Measurements from ENCODE around the gene DLX3.

The DLX3 gene

DNA sequence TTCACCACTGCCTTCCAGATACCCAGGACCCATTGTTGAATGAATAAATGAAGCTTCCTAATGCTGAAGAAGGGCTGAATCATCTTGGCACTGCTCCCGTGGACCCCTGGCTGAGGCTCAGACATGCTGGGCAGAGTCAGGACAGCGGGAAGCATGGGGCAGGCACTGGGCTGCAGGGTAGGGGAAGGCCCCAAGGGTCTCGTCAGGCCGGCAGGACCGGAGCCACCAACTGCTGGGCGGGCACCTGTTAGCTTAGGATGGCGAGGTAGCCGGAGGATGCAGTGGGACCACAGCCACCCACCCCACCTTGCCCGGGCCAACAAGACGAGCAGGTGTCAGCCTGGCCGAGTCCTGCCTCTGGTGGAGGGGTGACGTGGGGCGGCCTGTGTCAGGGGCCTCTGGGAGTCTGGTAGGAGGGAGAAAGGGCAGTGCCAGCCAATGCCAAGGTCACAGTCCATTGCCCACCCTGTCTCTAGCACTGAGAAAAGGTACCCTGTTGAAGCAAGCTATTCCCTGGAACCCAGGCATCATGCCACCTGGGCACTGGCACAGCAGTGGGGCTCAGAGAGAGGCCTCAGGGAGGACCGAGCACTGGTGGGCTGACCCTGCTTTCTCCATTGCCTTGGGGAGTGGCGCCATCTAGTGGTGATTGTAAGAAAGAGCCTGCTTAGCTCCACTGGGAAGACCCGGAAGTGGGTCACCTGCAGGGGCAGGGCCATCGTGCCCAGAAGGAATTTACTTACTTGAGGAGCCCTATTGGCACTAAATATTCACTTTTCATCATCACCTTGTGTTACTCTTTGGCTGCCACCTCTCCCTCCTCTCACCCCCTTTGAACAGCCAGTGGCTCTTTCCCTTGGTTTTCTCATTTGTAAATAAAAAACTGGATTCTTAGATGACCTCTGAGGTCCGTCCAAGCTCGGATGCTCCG lies 3.0 kb upstream of the DLX3 start:
- peaks cover 4 to 35% of the 10 kb centered on the region in 2 donors for H3K4me1 ChIP-seq (ENCODE audit: control insufficient read depth in 1 of 2, insufficient read depth in 2 of 2, low read length in 2 of 2)
- H3K4me3 ChIP-seq (ENCODE audit: low read depth in 1 of 2, low read length in 2 of 2): no peak overlapping the region
- no peaks in the 10 kb centered on the region for H3K9me3 ChIP-seq (ENCODE audit: control insufficient read depth in 1 of 2, low read length in 2 of 2)
- no peak overlapping the region for H3K27ac ChIP-seq (ENCODE audit: low read length)
- peaks cover 63% of the 10 kb centered on the region for H3K27me3 ChIP-seq (ENCODE audit: low read depth, low read length)
- no peaks in the 10 kb centered on the region for H3K36me3 ChIP-seq (ENCODE audit: control insufficient read depth in 1 of 2, insufficient read depth in 2 of 2, low read length in 2 of 2)

DNA sequence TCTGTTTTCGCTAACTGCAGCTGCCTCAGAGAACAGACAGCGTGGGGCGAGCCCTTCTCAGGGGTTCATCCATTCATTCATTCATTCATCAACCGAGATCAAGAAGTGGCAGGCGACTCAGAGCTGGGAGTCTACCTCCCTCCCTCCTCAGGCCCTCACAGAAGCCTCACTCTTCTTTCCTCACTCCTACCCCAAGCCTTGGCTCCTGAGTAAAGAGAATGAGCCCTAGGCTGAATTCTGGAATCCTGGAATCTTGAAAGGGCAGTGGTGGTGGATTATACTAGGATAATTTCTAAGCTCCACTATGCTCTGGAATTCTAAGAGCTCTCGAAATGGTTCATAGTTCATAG lies 2.3 kb upstream of the DLX3 start:
- H3K36me3 ChIP-seq (ENCODE audit: control insufficient read depth in 1 of 2, insufficient read depth in 2 of 2, low read length in 2 of 2): no peaks in the 10 kb centered on the region
- peak overlapping the region in 1 of 2 donors; percentile 54 for H3K4me3 ChIP-seq (ENCODE audit: low read depth in 1 of 2, low read length in 2 of 2)

DNA sequence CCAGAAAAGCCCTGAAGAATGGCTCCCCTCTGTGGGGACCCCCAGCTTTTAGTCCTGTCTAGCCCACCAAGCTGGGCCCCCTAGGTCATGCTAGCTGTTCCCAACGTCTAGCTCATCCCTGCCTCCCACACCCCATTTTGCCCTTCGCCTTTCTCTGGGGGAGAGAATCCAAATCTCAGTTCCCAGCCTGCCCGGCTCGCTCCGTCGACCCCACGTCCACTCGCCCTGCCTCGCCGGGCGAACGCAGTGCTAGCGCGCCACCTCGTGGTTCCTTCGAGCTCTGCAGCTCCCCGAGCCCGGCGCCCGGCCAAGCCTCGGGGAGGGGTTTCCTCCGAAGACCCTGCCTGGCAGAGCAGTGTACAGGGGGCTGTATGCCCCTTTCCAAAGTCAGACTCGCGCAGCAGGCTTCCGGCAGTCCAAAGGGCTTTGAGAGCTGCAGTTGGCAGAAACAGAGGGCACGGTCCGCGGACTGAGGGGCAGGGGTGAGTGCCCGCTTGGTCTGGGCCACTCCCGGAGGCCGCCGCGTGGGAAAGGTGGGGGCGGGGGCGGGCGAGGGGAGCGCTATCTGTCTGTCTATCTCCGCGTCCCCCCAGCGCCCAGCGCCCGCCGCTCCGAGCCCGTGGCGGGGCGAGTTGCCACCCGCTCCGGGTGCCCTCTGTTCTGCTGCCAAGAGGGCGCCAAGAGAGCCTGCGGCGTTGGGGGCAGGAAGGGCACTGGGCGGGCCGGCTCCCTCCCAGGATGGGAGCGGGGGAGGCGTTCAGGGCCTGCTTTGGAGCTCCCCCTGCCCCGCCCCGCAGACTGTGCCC lies 1.7 kb upstream of the DLX3 start:
- H3K4me1 ChIP-seq (ENCODE audit: control insufficient read depth in 1 of 2, insufficient read depth in 2 of 2, low read length in 2 of 2): peaks cover 4 to 36% of the 10 kb centered on the region in 2 donors
- no peaks in the 10 kb centered on the region for H3K36me3 ChIP-seq (ENCODE audit: control insufficient read depth in 1 of 2, insufficient read depth in 2 of 2, low read length in 2 of 2)
- H3K9me3 ChIP-seq (ENCODE audit: control insufficient read depth in 1 of 2, low read length in 2 of 2): no peaks in the 10 kb centered on the region
- peaks cover 76% of the 10 kb centered on the region for H3K27me3 ChIP-seq (ENCODE audit: low read depth, low read length)
- peak overlapping the region in 1 of 2 donors; percentile 54 for H3K4me3 ChIP-seq (ENCODE audit: low read depth in 1 of 2, low read length in 2 of 2)
- H3K27ac ChIP-seq (ENCODE audit: low read length): no peak overlapping the region

More for the DNA sequence above, 2.3 kb upstream of the DLX3 start:
- Histone ChIP-seq H3K4me1 (ENCODE audit: control insufficient read depth in 1 of 2, insufficient read depth in 2 of 2, low read length in 2 of 2) (peaks cover 4 to 36% of the 10 kb centered on the region in 2 donors), H3K27me3 (ENCODE audit: low read depth, low read length) (peaks cover 71% of the 10 kb centered on the region), H3K27ac (ENCODE audit: low read length) (no peak overlapping the region), H3K9me3 (ENCODE audit: control insufficient read depth in 1 of 2, low read length in 2 of 2) (no peaks in the 10 kb centered on the region)

DNA sequence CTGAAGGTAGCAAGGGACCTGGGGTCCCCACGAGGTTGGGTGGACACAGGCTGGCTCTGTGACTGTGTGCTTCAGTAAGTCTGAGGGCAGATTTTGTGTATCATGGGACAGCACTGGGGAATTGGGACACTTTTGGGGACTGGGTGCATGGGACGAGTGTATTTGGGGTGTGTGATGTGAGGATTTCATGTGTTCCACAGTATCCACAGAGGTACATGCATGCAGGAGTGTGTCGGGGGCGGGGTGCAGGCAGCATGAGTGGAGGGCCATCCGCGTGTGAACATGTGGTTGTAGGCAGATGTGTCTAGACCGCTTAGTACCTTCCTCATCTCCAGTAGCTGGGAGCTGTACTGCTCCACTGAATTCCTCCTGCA lies 1.1 kb upstream of the DLX3 start:
- H3K27ac ChIP-seq (ENCODE audit: low read length): no peak overlapping the region
- no peak overlapping the region for H3K4me3 ChIP-seq (ENCODE audit: low read depth in 1 of 2, low read length in 2 of 2)
- H3K27me3 ChIP-seq (ENCODE audit: low read depth, low read length): peaks cover 73% of the 10 kb centered on the region
- H3K4me1 ChIP-seq (ENCODE audit: control insufficient read depth in 1 of 2, insufficient read depth in 2 of 2, low read length in 2 of 2): peaks cover 4 to 36% of the 10 kb centered on the region in 2 donors
- H3K36me3 ChIP-seq (ENCODE audit: control insufficient read depth in 1 of 2, insufficient read depth in 2 of 2, low read length in 2 of 2): no peaks in the 10 kb centered on the region
- H3K9me3 ChIP-seq (ENCODE audit: control insufficient read depth in 1 of 2, low read length in 2 of 2): no peaks in the 10 kb centered on the region

DNA sequence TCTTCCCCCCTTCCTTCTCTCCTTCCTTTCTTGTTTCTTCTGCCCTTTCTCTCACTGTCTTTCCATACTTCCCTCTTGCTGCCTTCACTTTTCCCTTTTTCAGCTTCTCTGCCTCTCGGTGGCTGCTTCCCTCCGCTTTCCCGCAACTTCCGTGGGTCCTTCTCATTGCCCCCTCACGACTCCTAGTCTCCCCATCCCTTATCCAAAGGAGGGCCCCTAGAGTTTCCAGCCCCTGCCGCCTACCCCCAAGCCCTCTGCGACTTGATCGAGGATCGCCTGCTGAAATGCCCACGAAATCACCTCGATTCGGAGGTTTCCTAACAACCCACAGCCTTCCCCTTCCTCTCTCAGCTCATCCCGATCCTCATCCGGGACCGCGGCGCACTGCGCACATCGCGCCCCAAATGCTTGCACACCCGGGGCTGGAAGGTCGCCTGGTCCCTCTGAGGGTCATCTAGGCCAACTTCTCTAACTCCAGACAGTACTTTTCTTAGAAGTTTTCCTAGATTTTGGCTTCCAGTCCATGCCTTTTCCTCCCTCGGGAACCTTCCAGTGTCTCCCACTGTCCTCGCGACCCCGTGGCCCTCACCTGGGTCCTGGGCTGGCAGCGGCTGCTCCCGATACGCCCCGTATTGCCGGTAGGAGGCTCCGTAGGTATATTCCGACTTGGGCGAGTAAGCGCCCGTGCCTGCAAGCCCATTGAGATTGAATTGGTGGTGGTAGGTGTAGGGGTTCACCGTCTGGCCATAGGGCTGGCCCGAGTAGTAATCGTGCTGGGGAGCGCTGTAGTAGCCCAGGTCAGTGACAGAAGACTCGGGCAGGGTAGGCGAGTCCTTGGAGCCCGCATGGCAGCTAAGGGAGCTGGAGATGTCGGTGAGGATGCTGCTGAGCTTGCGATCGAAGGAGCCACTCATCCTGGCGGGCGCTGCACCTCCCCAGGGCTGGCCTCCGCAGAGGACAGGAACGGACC lies 654 bp downstream of the DLX3 start:
- H3K36me3 ChIP-seq (ENCODE audit: control insufficient read depth in 1 of 2, insufficient read depth in 2 of 2, low read length in 2 of 2): no peaks in the 10 kb centered on the region
- H3K4me3 ChIP-seq (ENCODE audit: low read depth in 1 of 2, low read length in 2 of 2): peak overlapping the region in 1 of 2 donors; percentile 58
- no peak overlapping the region for H3K27ac ChIP-seq (ENCODE audit: low read length)
- H3K4me1 ChIP-seq (ENCODE audit: control insufficient read depth in 1 of 2, insufficient read depth in 2 of 2, low read length in 2 of 2): peaks cover 4 to 36% of the 10 kb centered on the region in 2 donors
- H3K9me3 ChIP-seq (ENCODE audit: control insufficient read depth in 1 of 2, low read length in 2 of 2): no peaks in the 10 kb centered on the region
- peaks cover 66% of the 10 kb centered on the region for H3K27me3 ChIP-seq (ENCODE audit: low read depth, low read length)

DNA sequence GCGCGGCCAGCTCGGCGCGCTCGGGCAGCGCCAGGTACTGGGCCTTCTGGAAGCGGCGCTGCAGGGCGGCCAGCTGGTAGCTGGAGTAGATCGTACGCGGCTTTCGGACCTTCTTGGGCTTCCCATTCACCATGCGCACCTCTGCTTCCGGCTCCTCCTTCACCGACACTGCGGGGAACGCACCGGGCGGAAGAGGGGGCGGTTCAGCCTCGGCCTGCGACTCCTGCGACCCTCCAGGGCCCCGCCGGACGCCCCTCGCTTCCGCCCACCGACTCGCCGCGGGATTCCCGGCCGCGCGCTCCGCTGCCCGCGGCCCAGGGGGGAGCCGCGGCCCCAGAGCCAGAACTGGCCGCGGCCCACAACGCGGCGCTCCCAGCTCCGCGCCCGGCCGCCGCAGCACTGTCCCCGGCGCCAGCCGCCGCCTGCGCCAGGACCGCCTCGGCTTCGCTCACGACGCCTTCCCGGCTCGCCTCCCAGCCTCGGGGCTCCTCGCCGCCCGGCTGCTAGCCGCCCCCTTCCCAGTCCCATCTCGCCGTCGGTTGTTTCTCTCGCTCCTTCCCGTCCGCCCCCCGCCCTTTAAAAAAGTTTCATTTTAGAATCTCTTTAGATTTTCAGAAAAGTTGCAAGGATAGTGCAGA lies 1.5 kb downstream of the DLX3 start:
- H3K27ac ChIP-seq (ENCODE audit: low read length): no peak overlapping the region
- peaks cover 62% of the 10 kb centered on the region for H3K27me3 ChIP-seq (ENCODE audit: low read depth, low read length)
- peaks cover 4 to 36% of the 10 kb centered on the region in 2 donors for H3K4me1 ChIP-seq (ENCODE audit: control insufficient read depth in 1 of 2, insufficient read depth in 2 of 2, low read length in 2 of 2)
- peak overlapping the region; percentile 11 to 58 for H3K4me3 ChIP-seq (ENCODE audit: low read depth in 1 of 2, low read length in 2 of 2)
- H3K36me3 ChIP-seq (ENCODE audit: control insufficient read depth in 1 of 2, insufficient read depth in 2 of 2, low read length in 2 of 2): no peaks in the 10 kb centered on the region
- H3K9me3 ChIP-seq (ENCODE audit: control insufficient read depth in 1 of 2, low read length in 2 of 2): no peaks in the 10 kb centered on the region

DNA sequence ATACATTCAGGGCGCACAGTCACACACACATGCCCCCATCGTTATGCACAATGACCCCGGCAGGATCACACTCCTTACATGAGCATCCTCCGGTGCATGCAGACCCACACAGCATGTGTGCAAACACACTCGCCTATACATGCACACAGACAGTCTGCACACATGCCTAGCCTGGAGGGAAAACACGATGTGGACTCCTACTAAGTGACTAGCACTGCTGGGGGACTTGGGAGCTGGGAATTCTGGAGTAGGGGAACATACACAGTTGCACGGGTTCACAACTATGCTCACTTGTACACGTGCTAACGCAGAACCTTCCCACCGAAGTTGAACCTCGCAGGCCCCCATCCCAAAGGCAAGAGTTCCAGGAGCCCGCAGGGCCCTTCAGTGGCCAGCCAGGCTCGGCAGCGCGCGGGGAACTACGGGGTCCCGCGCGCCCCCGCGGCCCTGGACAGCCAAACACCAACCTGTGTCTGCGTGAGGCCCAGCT lies 2.0 kb downstream of the DLX3 start:
- Histone ChIP-seq H3K4me1 (ENCODE audit: control insufficient read depth in 1 of 2, insufficient read depth in 2 of 2, low read length in 2 of 2) (peaks cover 4 to 38% of the 10 kb centered on the region in 2 donors), H3K27ac (ENCODE audit: low read length) (no peak overlapping the region), H3K9me3 (ENCODE audit: control insufficient read depth in 1 of 2, low read length in 2 of 2) (no peaks in the 10 kb centered on the region), H3K27me3 (ENCODE audit: low read depth, low read length) (peaks cover 65% of the 10 kb centered on the region), H3K4me3 (ENCODE audit: low read depth in 1 of 2, low read length in 2 of 2) (peak overlapping the region; percentile 11 to 58), H3K36me3 (ENCODE audit: control insufficient read depth in 1 of 2, insufficient read depth in 2 of 2, low read length in 2 of 2) (no peaks in the 10 kb centered on the region)

DNA sequence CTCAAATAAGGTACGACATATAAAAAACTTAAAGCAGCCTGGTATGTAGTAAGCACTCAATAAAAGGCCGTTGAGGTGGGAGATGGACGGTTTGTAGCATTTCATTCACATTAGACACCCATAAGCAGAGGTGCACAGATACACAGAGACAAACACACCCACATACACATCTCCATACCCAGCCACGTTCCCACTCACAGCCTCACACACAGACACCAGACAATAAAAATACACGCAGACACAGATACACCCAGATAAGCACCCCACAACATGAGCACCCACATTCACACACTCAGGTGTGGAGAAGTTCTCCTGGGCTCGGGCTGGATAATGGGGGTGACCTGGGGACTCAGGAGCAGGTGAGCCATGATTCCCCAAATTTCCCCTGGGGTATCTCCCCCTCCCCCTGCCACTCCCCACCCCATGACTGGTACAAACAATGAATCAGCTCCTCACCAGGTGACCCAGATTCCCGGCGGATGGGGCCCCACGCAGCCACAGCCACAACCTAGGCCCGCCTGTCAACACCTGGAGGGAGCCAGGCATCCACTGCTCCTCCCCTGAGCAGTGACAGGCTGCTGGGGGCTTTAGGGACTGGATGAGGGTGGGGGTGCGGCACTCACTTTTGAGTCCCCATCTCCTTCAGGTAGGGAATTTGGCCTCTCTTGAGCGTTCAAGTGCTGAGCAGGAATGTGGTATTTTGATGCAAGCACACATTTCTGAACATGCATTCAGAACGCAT lies 2.7 kb downstream of the DLX3 start:
- Histone ChIP-seq H3K4me3 (ENCODE audit: low read depth in 1 of 2, low read length in 2 of 2) (no peak overlapping the region), H3K36me3 (ENCODE audit: control insufficient read depth in 1 of 2, insufficient read depth in 2 of 2, low read length in 2 of 2) (no peaks in the 10 kb centered on the region), H3K4me1 (ENCODE audit: control insufficient read depth in 1 of 2, insufficient read depth in 2 of 2, low read length in 2 of 2) (peaks cover 4 to 42% of the 10 kb centered on the region in 2 donors), H3K27ac (ENCODE audit: low read length) (no peak overlapping the region), H3K27me3 (ENCODE audit: low read depth, low read length) (peaks cover 63% of the 10 kb centered on the region), H3K9me3 (ENCODE audit: control insufficient read depth in 1 of 2, low read length in 2 of 2) (no peaks in the 10 kb centered on the region)

DNA sequence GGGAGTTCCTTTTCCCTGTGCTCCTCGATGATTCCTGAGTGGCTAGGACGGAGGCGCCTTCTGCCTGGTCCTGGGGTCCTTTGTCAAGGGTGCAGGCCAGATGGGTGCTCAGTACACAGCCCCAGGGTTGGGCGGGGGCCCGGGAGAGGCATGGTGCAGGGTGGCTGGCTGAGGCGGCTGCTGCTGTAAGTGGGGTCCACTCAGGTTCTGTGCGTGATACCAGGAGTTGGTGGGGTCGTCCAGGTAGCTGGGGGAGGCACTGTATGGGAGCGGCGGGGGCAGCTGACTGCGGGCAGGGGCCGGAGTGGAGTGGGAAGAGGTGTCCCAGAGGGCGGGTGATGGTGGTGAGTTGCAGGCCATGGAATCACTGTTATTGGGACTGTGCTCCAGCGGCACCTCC lies 3.6 kb downstream of the DLX3 start:
- no peak overlapping the region for H3K27ac ChIP-seq (ENCODE audit: low read length)
- H3K9me3 ChIP-seq (ENCODE audit: control insufficient read depth in 1 of 2, low read length in 2 of 2): no peaks in the 10 kb centered on the region
- peaks cover 4 to 34% of the 10 kb centered on the region in 2 donors for H3K4me1 ChIP-seq (ENCODE audit: control insufficient read depth in 1 of 2, insufficient read depth in 2 of 2, low read length in 2 of 2)
- peaks cover 62% of the 10 kb centered on the region for H3K27me3 ChIP-seq (ENCODE audit: low read depth, low read length)
- H3K36me3 ChIP-seq (ENCODE audit: control insufficient read depth in 1 of 2, insufficient read depth in 2 of 2, low read length in 2 of 2): no peaks in the 10 kb centered on the region
- H3K4me3 ChIP-seq (ENCODE audit: low read depth in 1 of 2, low read length in 2 of 2): no peak overlapping the region

DNA sequence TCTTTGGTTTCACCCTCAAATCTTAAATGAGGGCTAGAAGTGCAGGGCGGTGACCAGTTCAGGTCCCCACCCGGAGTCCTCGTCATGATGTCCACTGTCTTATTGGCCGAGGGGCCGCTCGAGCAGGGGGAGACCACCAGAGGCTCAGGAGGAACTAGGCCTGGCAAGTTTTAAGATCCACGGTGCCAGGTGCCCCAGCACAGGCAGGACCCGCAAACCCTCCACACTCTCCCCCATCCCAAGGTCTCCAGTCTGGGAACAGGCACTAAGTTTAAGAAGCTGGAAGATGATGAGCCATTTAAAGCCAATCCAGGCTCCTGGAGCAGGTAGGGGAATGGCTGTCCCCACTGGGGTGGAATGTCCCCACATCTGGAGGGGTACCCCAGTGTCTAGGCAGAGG lies 4.1 kb downstream of the DLX3 start:
- Histone ChIP-seq H3K27ac (ENCODE audit: low read length) (no peak overlapping the region), H3K36me3 (ENCODE audit: control insufficient read depth in 1 of 2, insufficient read depth in 2 of 2, low read length in 2 of 2) (no peaks in the 10 kb centered on the region), H3K4me1 (ENCODE audit: control insufficient read depth in 1 of 2, insufficient read depth in 2 of 2, low read length in 2 of 2) (peaks cover 4 to 31% of the 10 kb centered on the region in 2 donors), H3K27me3 (ENCODE audit: low read depth, low read length) (peaks cover 57% of the 10 kb centered on the region), H3K9me3 (ENCODE audit: control insufficient read depth in 1 of 2, low read length in 2 of 2) (no peaks in the 10 kb centered on the region), H3K4me3 (ENCODE audit: low read depth in 1 of 2, low read length in 2 of 2) (no peak overlapping the region)
